Prostate gland (tissue), 2 donors: Measurements from ENCODE around the gene RASSF10. TPM values are rescaled to one million over a fixed set of nuclear protein-coding genes. Genes with fewer than 3 reads are reported as not detected.

Experiments used
- DNase-seq: peaks from one replicate; pipeline ENCODE4 v3.0.0-alpha.2; 2019; ENCODE audit warnings: low spot score
- H3K27ac ChIP-seq, 2 donors: fragments of 200-600 bp; sonication (generic); 2 replicates each; pipeline ENCODE4 v1.5.1; 2017 to 2019
- H3K27me3 ChIP-seq: fragments of 200-600 bp; sonication (generic); replicated peaks from 2 replicates; pipeline ENCODE4 v1.5.1; 2019; ENCODE audit not compliant: insufficient read depth
- H3K36me3 ChIP-seq, 2 donors: fragments of 200-600 bp; sonication (generic); 1 replicate in 1 of 2; 2 replicates in 1 of 2; pipeline versions ENCODE4 v1.5.1 to v1.8.1; 2017 to 2019
- H3K4me1 ChIP-seq: fragments of 200-600 bp; sonication (generic); replicated peaks from 2 replicates; pipeline ENCODE4 v1.5.1; 2019
- H3K4me3 ChIP-seq, 2 donors: fragments of 200-600 bp; sonication (generic); 2 replicates each; pipeline ENCODE4 v1.5.1; 2017 to 2019
- H3K9me3 ChIP-seq: fragments of 200-600 bp; sonication (generic); 2 replicates; pipeline ENCODE4 v1.5.1; 2017
- POLR2A ChIP-seq: fragments of 450-650 bp; IDR thresholded peaks from one replicate; pipeline ENCODE4 v1.6.1; 2016; ENCODE audit warnings: antibody characterized with exemption, mild to moderate bottlenecking
- POLR2AphosphoS5 ChIP-seq: sonication (generic); formaldehyde crosslinking; IDR thresholded peaks from one replicate; pipeline ENCODE4 v1.6.1; 2017; ENCODE audit warnings: antibody characterized with exemption
- WGBS: methylation state at CpG from one replicate; pipeline ENCODE4 v1.1.5; 2018; 5-methylcytosine and 5-hydroxymethylcytosine counted together
- intact Hi-C: fragments of 100-400 bp; cut with DNase I; formaldehyde crosslinking; loops from one replicate; pipeline ENCODE4 v1.14.2; 2022
- total RNA-seq, 2 donors: library from RNA; depleted of rRNA; stranded (reverse); fragments of >200 nt; gene quantifications; one replicate each; pipeline ENCODE4 v1.1.0, GENCODE V29; 2016
- TF ChIP-seq, protein P1 (sequence below), 4 experiments: fragments of 200-600 bp in 2 of 4; fragments of 450-650 bp in 2 of 4; sonication (generic) in 2 of 4; IDR thresholded peaks; 1 replicate in 3 of 4; 2 replicates in 1 of 4; pipeline ENCODE4 v1.5.1; 2016 to 2019; ENCODE audit warnings: antibody characterized with exemption in 4 of 4, mild to moderate bottlenecking in 2 of 4, moderate library complexity in 2 of 4

RASSF10 gene
- total RNA-seq, 2 donors from 2014 or later, result 2.7 to 3.3 TPM

DNA sequence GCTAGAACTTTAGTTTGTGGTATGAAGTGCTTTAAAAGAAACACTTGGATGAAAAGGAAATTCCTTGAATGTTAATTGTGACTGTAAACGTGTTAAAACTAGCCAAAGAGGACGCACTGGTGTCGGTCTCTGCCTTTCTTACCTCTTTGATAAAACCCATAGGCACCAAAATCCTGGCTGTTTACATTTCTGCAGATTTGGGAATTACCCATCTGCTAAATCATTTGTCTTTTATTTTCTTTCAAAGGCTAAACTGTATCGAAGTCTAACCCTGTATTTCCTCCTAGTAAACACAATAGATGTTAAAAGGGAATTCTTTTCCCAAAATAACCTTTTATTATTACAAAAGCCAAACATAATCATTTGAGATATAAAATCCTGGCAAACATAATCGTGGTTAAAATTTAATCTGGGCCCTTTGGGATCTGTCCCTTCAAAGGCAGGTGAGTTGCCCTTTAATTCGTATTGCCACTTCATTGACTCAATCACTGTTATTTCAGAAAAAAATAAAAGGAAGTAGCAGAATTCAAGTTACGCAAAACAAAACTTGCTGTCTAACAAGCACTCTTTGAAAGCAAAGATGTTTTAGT is 2.4 kb downstream of the RASSF10 start:
- intact Hi-C loops, result no loop called here
- Histone ChIP-seq H3K27ac (no peak overlapping the region), H3K4me3 (no peak overlapping the region), H3K36me3 (no peaks in the 10 kb centered on the region), H3K27me3 (peaks cover 13% of the 10 kb centered on the region), H3K9me3 (no peaks in the 10 kb centered on the region), H3K4me1 (no peaks in the 10 kb centered on the region)
- TF ChIP-seq POLR2A (no peak), POLR2AphosphoS5 (no peak)
- TF ChIP-seq, protein P1, sequence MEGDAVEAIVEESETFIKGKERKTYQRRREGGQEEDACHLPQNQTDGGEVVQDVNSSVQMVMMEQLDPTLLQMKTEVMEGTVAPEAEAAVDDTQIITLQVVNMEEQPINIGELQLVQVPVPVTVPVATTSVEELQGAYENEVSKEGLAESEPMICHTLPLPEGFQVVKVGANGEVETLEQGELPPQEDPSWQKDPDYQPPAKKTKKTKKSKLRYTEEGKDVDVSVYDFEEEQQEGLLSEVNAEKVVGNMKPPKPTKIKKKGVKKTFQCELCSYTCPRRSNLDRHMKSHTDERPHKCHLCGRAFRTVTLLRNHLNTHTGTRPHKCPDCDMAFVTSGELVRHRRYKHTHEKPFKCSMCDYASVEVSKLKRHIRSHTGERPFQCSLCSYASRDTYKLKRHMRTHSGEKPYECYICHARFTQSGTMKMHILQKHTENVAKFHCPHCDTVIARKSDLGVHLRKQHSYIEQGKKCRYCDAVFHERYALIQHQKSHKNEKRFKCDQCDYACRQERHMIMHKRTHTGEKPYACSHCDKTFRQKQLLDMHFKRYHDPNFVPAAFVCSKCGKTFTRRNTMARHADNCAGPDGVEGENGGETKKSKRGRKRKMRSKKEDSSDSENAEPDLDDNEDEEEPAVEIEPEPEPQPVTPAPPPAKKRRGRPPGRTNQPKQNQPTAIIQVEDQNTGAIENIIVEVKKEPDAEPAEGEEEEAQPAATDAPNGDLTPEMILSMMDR (IDR thresholded peaks at IDR 0.05), result no peak
- DNase-seq, result no peak
- WGBS, result 16% methylated on average over 7 of the region's 7 CpGs

DNA sequence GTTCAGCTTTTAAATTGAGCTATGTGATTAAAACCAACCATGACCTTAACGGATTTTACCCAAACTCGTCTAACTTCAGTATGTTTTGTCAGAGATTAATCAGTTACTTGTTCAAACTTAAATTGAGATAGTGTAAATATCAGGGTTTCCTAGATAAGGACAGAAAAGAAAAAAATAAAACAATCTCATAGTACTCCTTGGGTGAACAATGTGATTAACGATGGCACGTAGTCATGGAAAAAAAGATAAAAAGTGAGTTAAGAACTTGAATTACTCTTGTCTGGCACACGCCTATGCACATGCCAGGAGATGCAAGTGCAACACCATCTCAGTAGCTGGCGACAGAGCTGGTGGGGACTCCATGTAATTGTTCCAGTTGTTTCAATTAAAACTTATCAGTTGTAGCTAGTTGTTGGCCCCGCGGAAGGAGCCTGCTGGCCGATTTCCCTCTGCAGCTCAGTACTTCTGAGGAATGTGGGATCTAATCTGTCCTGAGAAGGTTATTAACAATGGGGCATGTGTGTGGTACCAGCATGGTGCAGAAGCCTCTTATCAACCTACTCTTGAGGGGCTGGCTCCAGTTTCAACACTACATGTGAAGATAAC is 3.0 kb downstream of the RASSF10 start:
- peaks cover 13% of the 10 kb centered on the region for H3K27me3 ChIP-seq
- intact Hi-C loops, result no loop called here
- no peak for DNase-seq
- H3K4me3 ChIP-seq, result no peak overlapping the region
- H3K27ac ChIP-seq, result no peak overlapping the region
- TF ChIP-seq POLR2AphosphoS5 (no peak), POLR2A (no peak)
- TF ChIP-seq, protein P1 (IDR thresholded peaks at IDR 0.05), result no peak
- no peaks in the 10 kb centered on the region for H3K9me3 ChIP-seq
- no peaks in the 10 kb centered on the region for H3K4me1 ChIP-seq
- no peaks in the 10 kb centered on the region for H3K36me3 ChIP-seq
- WGBS, result 38% methylated on average over 9 of the region's 9 CpGs

DNA sequence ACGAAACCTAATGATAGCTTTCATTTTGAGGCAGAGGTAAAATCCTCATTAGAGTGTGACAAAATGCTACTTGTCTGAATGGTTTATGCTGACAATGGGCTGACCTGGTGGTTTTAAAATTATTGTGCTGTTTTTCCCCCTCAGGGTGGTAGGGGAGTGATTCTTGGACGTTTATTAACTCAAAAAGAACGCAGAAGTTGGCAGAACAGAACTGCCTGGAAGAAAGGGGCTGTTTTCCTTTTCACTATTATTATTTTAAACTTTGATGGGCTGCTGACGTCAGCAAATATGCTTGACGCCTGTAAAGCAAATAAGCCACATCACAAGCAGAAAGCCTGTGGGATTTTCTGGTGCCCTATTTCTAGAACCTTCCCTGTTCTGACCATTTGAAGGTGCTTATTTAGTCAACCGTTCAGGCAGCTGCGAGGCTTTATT is 4.0 kb downstream of the RASSF10 start:
- intact Hi-C loops, result no loop called here
- Histone ChIP-seq H3K27me3 (peaks cover 13% of the 10 kb centered on the region), H3K36me3 (no peaks in the 10 kb centered on the region), H3K4me1 (no peaks in the 10 kb centered on the region), H3K9me3 (no peaks in the 10 kb centered on the region), H3K4me3 (no peak overlapping the region), H3K27ac (no peak overlapping the region)
- WGBS, result 52% methylated on average over 7 of the region's 7 CpGs
- no peak for DNase-seq
- TF ChIP-seq, protein P1 (IDR thresholded peaks at IDR 0.05), result no peak
- TF ChIP-seq POLR2A (no peak), POLR2AphosphoS5 (no peak)

DNA sequence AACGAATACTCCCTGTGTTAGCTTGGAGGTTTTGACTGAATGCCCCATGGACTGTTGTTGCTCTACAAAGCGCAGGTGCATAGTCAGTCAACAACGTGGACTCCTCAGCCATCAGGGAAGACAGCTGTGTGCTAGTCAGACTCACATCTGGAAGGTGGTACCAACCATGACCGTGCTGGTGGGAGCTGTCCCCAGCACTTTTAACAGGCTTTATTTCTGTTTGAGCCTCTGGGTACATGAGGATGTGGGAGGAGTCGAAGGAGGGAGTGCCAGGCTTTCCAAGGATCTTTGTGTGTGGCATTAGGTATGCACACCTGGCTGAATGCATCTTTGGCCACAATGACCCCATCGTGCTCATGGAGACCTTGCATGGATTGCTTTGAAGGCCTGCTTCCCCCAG is 6.6 kb downstream of the RASSF10 start:
- Histone ChIP-seq H3K4me3 (no peak overlapping the region), H3K36me3 (no peaks in the 10 kb centered on the region), H3K27ac (no peak overlapping the region), H3K27me3 (peaks cover under 1% of the 10 kb centered on the region), H3K9me3 (no peaks in the 10 kb centered on the region), H3K4me1 (no peaks in the 10 kb centered on the region)
- no peak for DNase-seq
- 52% methylated on average over 6 of the region's 6 CpGs for WGBS
- intact Hi-C loops, result no loop called here
- no peak for TF ChIP-seq POLR2AphosphoS5
- TF ChIP-seq POLR2A, result no peak
- TF ChIP-seq, protein P1 (IDR thresholded peaks at IDR 0.05), result no peak

DNA sequence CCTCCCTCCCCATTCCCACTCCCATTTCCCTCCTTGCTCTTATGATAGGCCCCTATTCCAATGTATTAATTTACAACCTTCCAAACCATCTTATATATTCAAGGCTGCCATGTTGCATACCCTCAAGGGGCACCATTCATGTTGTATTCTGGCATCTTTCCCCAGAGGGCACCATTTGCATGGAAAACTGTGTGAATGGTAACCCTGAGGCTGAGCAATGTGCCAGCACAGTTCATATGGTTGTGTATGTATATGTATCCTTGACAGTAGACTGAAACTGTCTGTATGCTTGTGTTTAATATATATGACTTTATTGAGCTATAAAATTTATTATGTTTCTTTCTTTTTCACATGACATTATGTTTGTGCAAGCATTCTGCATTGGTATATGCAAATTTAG is 7.3 kb downstream of the RASSF10 start:
- intact Hi-C loops, result no loop called here
- Histone ChIP-seq H3K27ac (no peak overlapping the region), H3K27me3 (no peaks in the 10 kb centered on the region), H3K4me1 (no peaks in the 10 kb centered on the region), H3K4me3 (no peak overlapping the region), H3K9me3 (no peaks in the 10 kb centered on the region), H3K36me3 (no peaks in the 10 kb centered on the region)
- TF ChIP-seq, protein P1 (IDR thresholded peaks at IDR 0.05), result no peak
- no peak for TF ChIP-seq POLR2A
- no peak for TF ChIP-seq POLR2AphosphoS5
- DNase-seq, result no peak
